ENCODE measurements around the gene PSENEN.

PSENEN gene

DNA sequence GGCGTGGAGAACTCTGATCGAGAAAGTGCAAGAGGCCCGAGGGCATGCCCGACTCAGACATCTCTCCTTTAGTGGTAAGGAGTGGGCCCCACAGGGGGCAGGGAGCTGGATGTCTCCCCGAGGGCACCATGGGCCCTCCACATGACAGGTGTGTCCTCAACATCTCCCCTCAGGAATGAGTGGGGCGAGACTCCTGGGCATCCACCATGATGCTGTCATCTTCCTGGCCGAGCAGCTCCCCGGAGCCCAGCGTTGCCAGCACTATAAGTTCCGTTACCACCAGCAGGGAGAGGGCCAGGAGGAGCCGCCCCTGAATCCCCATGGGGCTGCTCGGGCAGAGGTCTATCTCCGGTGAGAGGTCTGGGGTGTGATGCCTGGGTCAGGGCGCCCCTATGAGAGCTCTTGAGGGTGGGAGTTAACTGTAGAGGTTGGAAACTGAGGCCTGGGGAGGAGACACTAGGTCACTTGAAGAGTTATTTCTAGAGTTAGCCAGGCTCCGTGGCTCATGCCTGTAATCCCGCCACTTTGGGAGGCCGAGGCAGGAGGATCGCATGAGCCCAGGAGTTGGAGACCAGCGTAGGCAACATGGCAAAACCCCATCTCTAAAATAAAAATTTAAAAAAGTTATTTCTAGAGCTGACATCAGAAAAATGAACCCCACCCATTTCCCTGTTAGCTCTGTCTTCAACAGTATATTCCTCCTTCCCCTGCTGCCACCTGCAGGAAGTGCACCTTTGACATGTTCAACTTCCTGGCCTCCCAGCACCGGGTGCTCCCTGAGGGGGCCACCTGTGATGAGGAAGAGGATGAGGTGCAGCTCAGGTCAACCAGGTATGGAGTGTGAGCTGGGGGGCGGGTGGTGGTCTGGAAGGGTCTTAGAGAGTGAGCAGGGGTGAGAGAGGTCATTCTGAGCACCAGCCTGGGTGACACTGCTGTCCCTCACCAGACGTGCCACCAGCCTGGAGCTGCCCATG, 8.3 kb upstream of the PSENEN start:
- peaks cover 12% of the 10 kb centered on the region for H3K4me1 ChIP-seq (ENCODE audit: control insufficient read depth, insufficient read depth, low read length)
- ChIA-PET POLR2A (interaction anchor here (0.7 to 7.7 kb wide), 10 partner anchors 8 to 260 kb away, joined by 3 to 204 read pairs (median 3); partner anchors contain the start of genes LIN37, PSENEN and U2AF1L4), CTCF (interaction anchor here (0.6 to 2.0 kb wide), 14 partner anchors 8 to 1311 kb away, joined by 3 to 7 read pairs (median 4); partner anchors contain the start of genes PSENEN and U2AF1L4)
- H3K4me3 ChIP-seq (ENCODE audit: low read depth, low read length) = no peak overlapping the region
- no peak for TF ChIP-seq ZNF423 (tag by site-specific recombination; IDR thresholded peaks at IDR 0.05)
- TF ChIP-seq, protein P1, sequence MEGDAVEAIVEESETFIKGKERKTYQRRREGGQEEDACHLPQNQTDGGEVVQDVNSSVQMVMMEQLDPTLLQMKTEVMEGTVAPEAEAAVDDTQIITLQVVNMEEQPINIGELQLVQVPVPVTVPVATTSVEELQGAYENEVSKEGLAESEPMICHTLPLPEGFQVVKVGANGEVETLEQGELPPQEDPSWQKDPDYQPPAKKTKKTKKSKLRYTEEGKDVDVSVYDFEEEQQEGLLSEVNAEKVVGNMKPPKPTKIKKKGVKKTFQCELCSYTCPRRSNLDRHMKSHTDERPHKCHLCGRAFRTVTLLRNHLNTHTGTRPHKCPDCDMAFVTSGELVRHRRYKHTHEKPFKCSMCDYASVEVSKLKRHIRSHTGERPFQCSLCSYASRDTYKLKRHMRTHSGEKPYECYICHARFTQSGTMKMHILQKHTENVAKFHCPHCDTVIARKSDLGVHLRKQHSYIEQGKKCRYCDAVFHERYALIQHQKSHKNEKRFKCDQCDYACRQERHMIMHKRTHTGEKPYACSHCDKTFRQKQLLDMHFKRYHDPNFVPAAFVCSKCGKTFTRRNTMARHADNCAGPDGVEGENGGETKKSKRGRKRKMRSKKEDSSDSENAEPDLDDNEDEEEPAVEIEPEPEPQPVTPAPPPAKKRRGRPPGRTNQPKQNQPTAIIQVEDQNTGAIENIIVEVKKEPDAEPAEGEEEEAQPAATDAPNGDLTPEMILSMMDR (tag by site-specific recombination; IDR thresholded peaks at IDR 0.05) = peak; percentile 30; the same call in 1 of the 2 replicates
- TF ChIP-seq, protein P2, sequence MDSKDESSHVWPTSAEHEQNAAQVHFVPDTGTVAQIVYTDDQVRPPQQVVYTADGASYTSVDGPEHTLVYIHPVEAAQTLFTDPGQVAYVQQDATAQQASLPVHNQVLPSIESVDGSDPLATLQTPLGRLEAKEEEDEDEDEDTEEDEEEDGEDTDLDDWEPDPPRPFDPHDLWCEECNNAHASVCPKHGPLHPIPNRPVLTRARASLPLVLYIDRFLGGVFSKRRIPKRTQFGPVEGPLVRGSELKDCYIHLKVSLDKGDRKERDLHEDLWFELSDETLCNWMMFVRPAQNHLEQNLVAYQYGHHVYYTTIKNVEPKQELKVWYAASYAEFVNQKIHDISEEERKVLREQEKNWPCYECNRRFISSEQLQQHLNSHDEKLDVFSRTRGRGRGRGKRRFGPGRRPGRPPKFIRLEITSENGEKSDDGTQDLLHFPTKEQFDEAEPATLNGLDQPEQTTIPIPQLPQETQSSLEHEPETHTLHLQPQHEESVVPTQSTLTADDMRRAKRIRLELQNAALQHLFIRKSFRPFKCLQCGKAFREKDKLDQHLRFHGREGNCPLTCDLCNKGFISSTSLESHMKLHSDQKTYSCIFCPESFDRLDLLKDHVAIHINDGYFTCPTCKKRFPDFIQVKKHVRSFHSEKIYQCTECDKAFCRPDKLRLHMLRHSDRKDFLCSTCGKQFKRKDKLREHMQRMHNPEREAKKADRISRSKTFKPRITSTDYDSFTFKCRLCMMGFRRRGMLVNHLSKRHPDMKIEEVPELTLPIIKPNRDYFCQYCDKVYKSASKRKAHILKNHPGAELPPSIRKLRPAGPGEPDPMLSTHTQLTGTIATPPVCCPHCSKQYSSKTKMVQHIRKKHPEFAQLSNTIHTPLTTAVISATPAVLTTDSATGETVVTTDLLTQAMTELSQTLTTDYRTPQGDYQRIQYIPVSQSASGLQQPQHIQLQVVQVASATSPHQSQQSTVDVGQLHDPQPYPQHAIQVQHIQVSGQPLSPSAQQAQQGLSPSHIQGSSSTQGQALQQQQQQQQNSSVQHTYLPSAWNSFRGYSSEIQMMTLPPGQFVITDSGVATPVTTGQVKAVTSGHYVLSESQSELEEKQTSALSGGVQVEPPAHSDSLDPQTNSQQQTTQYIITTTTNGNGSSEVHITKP (tag by site-specific recombination; IDR thresholded peaks at IDR 0.05) = no peak
- TF ChIP-seq ZNF600 (tag by site-specific recombination; IDR thresholded peaks at IDR 0.05) = peak; percentile 23; the same call in 1 of the 2 replicates
- peak; percentile 73 for TF ChIP-seq GLIS2 (tag by site-specific recombination; IDR thresholded peaks at IDR 0.05)
- no peak for TF ChIP-seq RBAK (tag by site-specific recombination; IDR thresholded peaks at IDR 0.05)
- TF ChIP-seq ZNF48 (tag by site-specific recombination; IDR thresholded peaks at IDR 0.05) = no peak
- peak; percentile 72 for TF ChIP-seq ZNF10 (tag by site-specific recombination; IDR thresholded peaks at IDR 0.05)
- no peak for TF ChIP-seq ZNF121 (tag by site-specific recombination; IDR thresholded peaks at IDR 0.05)
- peak; percentile 48; the same call in 1 of the 2 replicates for TF ChIP-seq SCRT2 (tag by site-specific recombination; IDR thresholded peaks at IDR 0.05)
- no peak for TF ChIP-seq ZNF768 (tag by site-specific recombination; IDR thresholded peaks at IDR 0.05)
- TF ChIP-seq ZNF785 (tag by site-specific recombination; IDR thresholded peaks at IDR 0.05) = no peak
- TF ChIP-seq, protein P3, sequence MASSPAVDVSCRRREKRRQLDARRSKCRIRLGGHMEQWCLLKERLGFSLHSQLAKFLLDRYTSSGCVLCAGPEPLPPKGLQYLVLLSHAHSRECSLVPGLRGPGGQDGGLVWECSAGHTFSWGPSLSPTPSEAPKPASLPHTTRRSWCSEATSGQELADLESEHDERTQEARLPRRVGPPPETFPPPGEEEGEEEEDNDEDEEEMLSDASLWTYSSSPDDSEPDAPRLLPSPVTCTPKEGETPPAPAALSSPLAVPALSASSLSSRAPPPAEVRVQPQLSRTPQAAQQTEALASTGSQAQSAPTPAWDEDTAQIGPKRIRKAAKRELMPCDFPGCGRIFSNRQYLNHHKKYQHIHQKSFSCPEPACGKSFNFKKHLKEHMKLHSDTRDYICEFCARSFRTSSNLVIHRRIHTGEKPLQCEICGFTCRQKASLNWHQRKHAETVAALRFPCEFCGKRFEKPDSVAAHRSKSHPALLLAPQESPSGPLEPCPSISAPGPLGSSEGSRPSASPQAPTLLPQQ (tag by site-specific recombination; IDR thresholded peaks at IDR 0.05) = peak; percentile 84
- TF ChIP-seq HOXA7 (CRISPR knock-in tag; IDR thresholded peaks at IDR 0.05; ENCODE audit: borderline replicate concordance) = no peak
- TF ChIP-seq EGR2 (tag by site-specific recombination; IDR thresholded peaks at IDR 0.05; ENCODE audit: low read depth) = no peak
- peak; percentile 82; the same call in 1 of the 2 replicates for TF ChIP-seq ZFP69B (tag by site-specific recombination; IDR thresholded peaks at IDR 0.05)
- H3K27ac ChIP-seq (ENCODE audit: extremely low read depth, low read depth, low read length) = 0 out of 2 replicates have a peak overlapping the region, but pooled peaks have one; percentile 1
- H3K9me3 ChIP-seq (ENCODE audit: control insufficient read depth, insufficient read depth, low read depth, low read length) = no peaks in the 10 kb centered on the region
- H3K36me3 ChIP-seq (ENCODE audit: control insufficient read depth in 2 of 2, insufficient read depth in 1 of 2, low read length in 2 of 2) = peaks cover 71 to 74% of the 10 kb centered on the region in 2 experiments
